GM10266 (cell line): ENCODE measurements around the gene GALNT10.

ENCODE experiments used
- DNase-seq: peaks from one replicate; pipeline ENCODE4 v3.0.0; 2012; ENCODE audit errors: extremely low spot score
- CTCF ChIP-seq: IDR thresholded peaks from 2 replicates; pipeline ENCODE4 v1.5.1; 2012; ENCODE audit warnings: mild to moderate bottlenecking, low read depth; ENCODE audit not compliant: control insufficient read depth, insufficient read depth; ENCODE audit errors: missing control alignments

The GALNT10 gene

DNA sequence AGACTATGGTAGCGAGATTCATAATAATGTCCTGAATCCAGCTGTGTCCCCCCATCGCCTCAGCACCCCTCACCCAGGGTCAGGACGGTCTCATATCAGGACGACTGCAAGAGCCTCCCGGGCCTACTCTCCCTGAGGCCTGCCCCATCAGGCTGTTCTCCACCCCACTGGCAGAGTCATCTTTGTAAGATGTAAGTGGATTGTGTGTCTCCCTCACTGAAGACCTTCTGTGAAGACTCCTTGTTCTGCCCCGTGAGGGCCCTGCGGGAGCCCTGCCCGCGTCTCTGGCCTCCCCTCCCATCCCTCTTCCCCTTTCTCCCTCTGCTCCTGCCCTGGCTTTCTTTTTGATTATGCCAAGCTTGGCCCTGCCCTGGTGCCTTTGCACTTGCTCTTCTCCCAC is 211.4 kb downstream of the GALNT10 start:
- no peak for TF ChIP-seq CTCF

DNA sequence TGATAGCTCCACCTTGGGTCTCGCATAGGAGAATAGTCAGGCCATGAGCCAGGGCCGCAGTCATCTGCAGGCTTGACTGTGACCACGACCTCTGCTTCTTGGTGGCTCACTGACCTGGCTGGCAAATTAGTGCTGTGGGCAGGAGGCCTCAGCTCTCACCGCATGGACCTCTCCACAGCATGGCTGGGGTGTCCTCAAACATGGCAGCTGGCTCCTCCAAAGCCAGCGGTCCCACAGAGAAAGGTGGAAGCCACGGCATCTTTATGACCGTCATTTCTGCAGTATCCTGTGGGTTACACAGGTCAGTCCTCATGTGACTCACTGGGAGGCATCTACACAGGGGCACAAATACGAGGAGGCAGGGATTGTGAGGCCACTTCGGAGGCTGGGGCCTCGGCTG is 212.1 kb downstream of the GALNT10 start:
- TF ChIP-seq CTCF, result no peak
- no peak for DNase-seq

More for the DNA sequence above, 211.4 kb downstream of the GALNT10 start:
- no peak for DNase-seq

DNA sequence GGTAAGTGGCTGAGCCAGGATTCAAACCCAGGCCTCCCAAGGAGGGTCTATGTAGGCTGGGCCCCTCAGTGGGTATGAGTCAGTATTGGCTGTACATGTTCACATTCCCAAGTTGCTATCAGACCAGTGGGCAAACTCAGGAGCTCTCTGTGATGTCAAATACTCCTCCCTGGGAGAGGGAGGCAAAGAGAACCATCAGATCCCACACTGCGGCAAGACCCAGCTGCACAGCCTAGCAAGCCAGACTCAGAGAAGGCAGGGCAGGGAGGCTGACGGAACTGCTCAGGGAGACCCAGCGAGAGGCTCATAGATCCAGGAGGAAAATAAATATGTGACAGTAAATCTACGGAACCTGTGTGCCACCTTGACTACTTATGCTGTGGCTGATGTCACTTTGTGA is 212.7 kb downstream of the GALNT10 start:
- no peak for DNase-seq
- TF ChIP-seq CTCF, result no peak

DNA sequence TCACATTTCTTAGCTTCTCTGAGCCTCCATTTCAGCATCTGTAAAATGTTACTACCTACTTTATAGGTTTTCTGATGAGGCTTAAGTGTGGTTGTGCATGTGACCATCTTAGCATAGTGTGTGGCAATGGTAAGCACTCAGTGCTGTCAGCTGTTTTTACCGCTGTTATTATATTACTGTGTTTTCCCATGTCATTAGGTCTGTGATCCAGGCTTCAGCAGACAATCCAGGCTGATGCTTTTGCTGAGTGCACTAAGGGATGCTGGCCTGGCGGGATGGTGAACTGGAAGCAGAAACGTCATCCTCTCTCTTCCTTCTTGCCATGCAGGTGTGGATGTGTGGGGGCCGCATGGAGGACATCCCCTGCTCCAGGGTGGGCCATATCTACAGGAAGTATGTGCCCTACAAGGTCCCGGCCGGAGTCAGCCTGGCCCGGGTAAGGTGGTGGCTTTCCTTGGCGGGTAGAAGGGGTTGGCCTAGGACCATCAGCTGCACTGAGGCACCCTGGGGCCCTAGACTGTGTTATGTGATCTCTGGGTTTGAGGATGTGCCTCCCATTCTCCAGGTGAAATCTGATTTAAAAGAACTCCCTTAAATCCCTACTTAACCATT is 213.3 kb downstream of the GALNT10 start:
- no peak for DNase-seq
- TF ChIP-seq CTCF, result no peak

DNA sequence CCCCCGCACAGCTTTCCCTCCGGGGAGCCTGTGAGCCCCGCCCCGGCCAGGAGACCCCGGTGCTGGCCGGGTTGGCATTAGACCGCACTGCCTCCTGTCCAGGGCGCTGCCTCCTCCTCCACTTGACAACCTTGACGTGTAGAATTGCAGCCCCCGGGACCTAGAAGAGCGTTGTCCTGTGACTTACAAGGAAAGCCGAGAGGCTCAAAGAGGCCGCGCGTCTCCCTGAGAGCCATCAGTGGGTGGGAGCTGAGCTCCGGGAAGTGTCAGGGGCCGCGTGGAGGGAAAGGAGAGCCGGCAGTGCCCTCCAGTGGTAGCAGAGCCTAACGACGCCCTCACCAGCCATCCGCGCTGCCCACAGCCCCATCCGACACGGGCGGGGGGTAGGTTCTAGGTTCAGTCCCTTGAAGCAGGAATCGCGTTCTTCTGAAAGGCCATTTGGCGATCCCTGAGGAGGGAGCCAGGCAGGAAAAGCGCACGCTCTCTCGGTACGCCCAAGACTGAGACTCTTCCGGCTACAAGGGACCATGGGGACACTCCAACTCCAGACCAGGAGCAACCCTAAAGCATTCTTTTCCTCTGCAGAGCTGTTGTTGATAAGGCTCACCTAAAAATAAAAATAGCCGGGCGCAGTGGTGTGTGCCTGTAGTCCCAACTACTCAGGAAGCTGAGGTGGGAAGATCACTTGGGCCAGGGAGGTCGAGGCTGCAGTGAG is 214.7 kb downstream of the GALNT10 start:
- peak; percentile 88 for TF ChIP-seq CTCF
- DNase-seq, result peak; percentile 81

DNA sequence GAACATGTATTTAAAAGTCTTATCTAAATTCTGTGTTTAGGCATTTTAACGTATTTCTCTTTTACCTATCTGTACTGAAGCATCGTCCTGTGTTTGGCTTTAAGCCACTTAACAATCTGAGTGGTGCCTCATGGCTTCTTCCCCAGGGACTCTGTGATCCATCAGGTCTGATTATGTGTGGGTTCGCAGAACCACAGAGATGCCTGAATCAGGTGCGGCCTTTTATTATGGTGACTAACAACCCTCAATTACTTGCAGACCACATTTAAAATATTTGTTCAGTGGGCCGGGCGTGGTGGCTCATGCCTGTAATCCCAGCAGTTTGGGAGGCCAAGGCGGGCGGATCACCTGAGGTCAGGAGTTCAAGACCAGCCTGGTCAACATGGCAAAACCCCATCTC is 215.7 kb downstream of the GALNT10 start:
- DNase-seq, result no peak

More for the DNA sequence above, 215.7 kb downstream of the GALNT10 start:
- no peak for TF ChIP-seq CTCF
